Right forelimb (tissue), 1 donor: ENCODE measurements around the gene PKD2L1.
A peak's percentile ranks its signal among the peaks of the same experiment; 100 is the strongest.
"Not testable (repeated sequence)": the region's sequence is repeated elsewhere in the genome, so short reads cannot be mapped to it uniquely, and the experiment has no call there.

Experiments
- DNase-seq: peaks from one replicate; pipeline ENCODE4 v3.0.0-alpha.2; 2018

PKD2L1 gene

DNA sequence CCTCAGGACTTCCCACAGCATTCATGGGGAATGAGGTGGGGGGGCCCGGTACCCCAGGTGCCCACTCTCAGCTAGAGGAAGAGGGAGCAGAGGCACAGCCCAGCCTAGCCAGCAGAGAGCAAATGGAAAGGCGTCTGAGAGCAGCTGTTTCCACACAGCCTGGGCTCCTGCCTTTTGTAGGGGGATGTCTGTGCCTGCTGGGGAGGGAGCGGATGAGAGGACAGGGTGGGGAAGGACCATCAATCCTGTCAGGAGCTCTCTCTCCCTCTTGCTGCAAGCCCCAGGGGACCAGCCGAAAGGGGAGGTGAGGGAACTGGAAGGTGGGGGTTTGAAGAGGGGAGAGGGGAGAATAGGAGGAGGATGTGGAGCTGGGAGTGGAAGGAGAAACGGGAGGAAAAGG is at the start of gene PKD2L1:
Gene PKD2L1 (minus strand): TSS at position 150 of the 400 bp plus-strand sequence. CDS start 125 bp downstream, at position 25.
- no peak for DNase-seq

DNA sequence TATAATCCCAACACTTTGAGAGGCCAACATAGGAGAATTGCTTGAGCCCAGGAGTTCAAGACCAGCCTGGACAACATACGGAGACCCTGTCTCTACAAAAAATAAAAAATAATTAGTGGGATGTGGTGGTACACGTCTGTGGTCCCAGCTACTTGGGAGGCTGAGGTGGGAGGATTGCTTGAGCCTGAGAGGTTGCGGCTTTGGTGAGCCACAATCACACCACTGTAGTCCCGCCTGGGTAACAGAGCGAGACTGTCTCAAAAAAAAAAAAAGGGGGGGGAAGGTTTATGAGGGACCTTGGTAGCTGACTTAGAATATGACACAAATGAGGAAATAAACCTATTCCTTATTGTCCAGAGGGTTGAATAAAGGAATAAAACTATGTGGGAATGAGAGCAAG is 47.8 kb upstream of the PKD2L1 start:
- DNase-seq: no peak

DNA sequence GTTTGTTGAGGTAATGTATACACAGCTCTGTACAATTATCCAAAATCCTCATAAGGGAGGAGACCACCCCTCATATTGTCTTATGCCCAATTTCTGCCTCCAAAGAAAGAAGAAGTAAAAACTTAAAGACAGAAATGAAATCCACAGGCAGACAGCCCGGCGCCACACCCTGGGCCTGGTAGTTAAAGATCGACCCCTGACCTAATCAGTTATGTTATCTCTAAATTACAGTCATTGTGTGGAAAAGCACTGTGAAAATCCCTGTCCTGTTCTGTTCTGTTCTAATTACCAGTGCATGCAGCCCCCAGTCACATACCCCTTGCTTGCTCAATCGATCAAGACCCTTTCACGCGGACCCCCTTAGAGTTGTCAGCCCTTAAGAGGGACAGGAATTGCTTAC is 46.6 kb upstream of the PKD2L1 start:
- DNase-seq: not testable (repeated sequence)

DNA sequence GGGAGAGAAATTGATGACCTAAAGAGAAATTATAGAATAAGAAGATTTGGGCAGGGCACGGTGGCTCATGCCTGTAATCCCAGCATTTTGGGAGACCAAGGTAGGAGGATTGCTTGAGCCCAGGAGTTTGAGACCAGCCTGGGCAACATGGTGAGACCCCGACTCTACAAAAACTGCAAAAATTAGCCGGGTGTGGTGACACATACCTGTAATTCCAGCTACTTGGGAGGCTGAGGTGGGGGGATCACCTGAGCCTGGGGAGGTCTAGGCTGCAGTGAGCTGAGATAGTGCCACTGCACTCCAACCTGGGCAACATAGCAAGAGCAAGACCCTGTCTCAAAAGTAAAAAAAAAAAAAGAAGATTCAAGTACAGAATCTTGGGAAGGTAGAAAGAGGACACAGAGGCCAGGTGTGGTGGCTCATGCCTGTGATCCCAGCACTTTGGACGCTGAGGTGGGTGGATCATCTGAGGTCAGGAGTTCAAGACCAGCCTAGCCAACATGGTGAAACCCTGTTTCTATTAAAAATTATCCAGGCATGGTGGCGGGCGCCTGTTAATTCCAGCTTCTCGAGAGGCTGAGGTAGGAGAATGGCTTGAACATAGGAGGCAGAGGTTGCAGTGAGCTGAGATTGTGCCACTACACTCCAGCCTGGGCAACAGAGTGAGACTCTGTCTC is 44.8 kb upstream of the PKD2L1 start:
- DNase-seq: not testable (repeated sequence)

DNA sequence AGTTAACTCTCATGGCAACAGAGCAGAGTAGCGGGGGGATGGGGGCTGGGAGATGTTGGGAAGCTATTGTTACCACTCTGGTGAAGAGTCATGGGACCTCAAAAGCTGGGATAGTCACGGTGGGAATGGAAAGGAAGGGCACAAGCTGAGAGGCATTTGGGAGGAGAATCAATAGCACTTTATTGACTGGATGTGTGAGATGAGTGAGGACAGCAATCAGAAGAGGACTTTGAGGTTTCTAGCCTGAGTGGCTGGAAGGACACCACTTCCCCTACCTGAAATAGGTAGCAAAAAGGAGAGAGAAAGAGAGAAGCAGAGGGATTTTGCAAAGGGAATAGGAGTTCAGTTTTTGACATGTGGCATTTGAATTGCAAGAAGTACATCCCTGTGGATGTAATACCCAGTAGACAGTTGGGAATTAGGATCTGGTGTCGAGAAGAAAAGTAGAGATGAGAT is 44.2 kb upstream of the PKD2L1 start:
- DNase-seq: no peak

- DNase-seq: peak; percentile 95
Observed at GRCh38 chr10:100373298-100374199, 43.5 kb upstream of the PKD2L1 start.

DNA sequence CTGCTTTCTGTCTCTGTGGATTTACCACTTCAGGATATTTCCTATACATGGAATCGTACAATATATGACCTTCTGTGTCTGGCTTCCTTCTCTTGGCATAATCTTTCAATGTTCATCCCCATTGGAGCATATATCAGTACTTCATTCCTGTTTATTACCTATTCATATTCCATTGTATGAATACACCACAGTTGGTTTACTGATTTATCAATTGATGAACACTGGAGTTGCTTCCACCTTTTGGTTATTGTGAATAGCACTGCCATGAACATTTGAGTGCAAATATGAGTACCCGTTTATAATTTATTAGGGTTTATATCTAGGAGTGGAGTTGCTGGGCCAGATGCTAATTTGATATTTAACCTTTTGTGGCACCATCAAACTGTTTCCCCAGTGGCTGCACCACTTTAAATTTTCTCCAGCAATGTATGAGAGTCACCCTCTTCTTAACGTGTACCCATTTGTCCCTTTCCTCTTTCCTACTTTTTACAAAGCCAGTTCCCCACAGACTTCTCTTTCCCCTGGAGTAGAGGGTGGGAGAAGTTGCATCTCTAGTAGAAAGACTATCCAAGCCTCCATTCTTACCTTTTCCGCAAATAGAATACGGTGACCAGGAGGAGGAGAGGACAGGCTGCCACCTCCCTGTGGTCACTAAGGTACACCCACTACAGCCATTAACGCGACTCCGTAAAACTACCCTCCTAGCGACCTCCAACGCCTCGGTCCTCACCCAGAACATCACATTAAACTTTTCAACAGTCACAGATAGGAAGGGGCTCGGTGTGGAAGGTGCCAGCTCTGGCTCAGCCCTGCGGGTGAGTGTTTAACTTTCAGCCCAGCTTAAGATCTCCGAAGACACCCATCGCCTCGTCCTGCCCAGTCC is 42.6 kb upstream of the PKD2L1 start:
- DNase-seq: no peak

DNA sequence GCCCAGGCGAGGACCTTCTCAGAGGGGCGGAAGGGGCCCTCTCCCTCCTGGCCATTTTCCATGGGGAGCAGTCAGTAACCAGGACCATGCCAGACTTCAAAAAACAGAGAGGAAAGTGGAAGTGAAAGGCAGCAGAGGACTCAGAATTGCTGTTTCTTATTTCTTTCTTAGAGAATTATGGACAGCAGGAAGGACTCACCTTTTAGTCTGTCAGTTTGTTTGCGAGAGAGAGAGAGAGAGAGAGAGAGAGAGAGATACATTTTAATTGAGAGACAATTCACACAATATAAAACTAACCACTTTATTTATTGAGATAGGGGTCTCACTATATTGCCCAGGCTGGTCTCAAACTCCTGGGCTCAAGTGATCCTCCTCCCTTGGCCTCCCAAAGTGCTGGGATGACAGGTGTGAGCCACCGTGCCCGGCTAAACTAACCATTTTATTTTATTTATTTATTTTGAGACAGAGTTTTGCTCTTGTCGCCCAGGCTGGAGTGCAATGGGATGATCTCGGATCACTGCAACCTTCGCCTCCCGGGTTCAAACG is 41.5 kb upstream of the PKD2L1 start:
- DNase-seq: no peak

- DNase-seq: peak; percentile 78
Observed at GRCh38 chr10:100370714-100371481, 40.9 kb upstream of the PKD2L1 start.

GRCh38 chr10:100368721-100369120 is 38.7 kb upstream of the PKD2L1 start:
- no peak for DNase-seq

- DNase-seq: no peak
Observed at GRCh38 chr10:100364735-100365391, 34.8 kb upstream of the PKD2L1 start.

- no peak for DNase-seq
Observed at GRCh38 chr10:100364175-100364574, 34.1 kb upstream of the PKD2L1 start.

- DNase-seq: no peak
Observed at GRCh38 chr10:100362570-100363496, 32.8 kb upstream of the PKD2L1 start.

DNA sequence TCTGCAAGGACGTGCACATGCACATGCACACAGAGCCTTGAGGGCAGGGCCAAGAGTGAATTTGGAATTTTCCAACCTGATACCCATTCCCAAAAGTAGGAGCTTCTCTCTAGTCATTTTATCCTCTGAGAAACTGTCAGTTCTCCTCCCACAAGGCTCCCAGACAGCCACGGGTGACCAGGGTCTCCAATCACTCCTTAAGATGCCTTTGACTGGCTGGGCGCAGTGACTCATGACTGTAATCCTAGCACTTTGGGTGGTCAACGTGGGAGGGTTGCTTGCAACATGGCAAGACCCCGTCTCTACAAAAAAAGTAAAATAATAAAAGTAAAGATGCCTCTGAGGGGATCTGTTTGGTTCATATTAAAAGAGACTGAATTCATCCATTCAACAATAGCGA is 30.2 kb upstream of the PKD2L1 start:
- DNase-seq: no peak

DNA sequence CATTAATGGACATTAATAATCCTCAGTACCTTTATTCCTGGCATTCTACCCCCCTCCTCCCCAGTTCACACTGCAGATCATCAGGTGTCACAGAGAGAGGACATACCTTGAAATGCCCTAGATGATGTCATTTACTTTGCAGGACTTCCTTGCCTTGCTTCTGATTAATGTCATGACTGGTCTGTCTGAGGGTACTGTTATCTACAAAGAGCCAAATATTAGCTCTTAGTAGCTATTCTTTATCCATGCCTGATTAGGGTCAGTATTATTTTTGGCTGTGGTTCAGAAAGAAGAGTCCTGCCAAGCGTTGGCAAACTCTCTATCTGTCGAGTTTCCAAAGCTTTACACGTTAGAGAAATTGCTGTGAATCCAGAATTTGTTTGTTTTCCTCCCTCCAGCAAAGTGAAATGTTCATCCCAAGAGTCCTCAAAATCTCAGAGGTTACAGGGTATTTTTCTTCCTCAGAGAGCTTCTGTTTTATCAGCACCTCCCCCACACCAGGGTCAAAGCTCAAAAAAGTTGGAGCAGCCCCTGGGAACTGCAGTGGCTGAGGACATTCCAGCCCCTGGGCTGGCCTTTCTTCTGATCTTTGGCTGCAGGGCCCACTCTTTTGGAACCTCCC is 29.6 kb upstream of the PKD2L1 start:
- no peak for DNase-seq

- DNase-seq: no peak
Observed at GRCh38 chr10:100359030-100359432, 29.0 kb upstream of the PKD2L1 start.

DNA sequence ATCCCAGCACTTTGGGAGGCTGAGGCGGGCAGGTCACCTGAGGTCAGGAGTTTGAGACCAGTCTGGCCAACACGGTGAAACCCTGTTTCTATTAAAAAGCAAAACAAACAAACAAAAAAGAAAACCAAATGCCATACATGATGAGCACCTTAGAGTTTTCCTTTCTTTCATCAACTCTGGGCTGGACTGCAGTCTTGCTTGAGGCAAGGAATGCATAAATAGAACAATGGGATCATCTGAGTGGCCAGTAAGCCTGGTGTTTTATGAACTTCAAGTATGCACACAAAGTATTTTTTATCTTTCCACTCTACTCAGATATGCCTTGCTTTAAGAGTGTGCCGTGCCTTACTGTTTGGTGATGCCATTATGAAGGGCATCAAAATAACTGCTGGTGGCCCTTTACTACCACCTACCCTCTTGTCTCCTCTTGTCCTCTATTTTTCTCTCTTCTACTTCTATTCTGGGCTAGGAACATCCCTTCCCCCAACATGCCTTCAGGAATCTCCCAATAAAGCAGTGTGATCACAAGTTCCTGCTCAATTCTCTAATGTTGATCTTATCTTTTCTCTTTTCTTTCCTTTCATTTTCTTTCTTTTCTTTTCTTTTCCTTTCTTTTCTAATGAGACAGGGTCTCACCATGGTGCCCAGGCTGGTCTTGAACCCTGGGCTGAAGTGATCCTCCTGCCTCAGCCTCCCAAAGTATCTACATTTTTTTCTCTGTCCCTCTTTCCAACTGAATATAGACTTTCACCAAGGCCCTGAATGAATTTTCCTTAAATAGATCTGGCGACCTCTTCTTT is 27.2 kb upstream of the PKD2L1 start:
- no peak for DNase-seq

DNA sequence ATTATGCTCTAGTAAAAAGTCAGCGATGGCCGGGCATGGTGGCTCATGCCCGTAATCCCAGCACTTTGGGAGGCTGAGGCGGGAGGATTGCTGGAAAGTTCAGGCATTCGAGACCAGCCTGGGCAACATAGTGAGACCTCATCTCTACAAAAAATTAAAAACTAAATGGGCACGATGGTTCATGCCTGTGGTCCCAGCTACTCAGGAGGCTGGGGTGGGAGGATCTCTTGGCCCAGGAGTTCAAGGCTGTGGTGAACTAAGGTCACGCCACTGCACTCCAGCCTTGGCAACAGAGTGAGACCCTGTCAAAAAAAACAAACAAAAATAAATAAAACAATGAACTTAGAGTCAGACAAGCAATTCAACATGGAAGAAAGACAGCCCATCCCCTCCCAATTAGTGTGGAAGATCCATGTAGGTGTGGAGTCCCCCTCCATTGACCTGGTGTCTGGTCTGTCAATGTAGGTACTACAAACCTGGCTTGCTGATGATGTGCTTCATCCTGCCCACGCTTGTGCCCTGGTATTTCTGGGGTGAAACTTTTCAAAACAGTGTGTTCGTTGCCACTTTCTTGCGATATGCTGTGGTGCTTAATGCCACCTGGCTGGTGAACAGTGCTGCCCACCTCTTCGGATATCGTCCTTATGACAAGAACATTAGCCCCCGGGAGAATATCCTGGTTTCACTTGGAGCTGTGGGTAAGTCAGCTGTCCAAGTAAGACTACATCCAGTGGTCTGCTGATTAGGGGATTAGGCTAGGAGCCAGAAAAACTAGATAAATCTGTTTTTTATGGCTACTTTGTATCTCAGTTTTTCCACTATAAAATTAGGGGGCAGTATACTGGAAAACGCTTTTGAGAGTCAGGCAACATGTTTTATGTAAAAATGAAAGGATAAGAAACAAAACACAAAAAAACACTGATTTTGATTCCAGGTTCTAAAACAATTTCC is 26.3 kb upstream of the PKD2L1 start:
- no peak for DNase-seq
